Measurements from ENCODE around the gene EFNA2.
A peak's percentile ranks its signal among the peaks of the same experiment; 100 is the strongest.
"Not testable (repeated sequence)": the region's sequence is repeated elsewhere in the genome, so short reads cannot be mapped to it uniquely, and the experiment has no call there.

The EFNA2 gene

DNA sequence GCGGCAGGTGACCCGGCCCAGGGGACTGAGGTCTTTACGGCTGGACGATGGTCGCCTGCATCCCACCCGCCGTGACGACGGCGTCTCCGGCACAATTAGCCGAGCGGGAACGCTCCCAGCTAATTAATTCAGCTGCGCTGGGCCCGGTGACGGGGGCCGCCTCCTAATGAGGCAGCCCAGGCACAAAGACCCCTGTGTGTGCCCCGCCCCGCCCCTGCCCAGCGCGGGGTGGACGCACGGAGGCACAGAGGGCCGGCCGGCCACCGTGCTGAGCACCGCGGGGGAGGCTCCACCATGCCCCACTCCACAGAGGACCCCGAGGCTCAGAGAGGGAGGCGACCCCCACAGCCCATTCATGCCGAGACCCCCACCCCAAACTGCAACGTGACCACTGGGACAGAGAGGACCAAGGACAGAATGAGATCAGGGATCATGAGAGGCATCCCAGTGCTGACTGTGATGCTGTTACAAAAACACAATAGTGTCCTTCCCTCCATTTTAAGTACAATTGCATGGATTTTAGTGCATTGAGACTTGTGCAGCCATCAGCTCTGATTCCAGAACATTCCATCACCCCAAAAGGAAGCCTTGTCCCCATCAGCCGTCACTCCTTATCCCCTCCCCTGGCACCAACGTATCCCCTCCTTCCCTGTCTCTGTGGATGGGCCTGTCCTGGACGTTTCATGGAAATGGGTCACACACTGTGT lies 17.0 kb downstream of the EFNA2 start:
- TF ChIP-seq, protein P1, sequence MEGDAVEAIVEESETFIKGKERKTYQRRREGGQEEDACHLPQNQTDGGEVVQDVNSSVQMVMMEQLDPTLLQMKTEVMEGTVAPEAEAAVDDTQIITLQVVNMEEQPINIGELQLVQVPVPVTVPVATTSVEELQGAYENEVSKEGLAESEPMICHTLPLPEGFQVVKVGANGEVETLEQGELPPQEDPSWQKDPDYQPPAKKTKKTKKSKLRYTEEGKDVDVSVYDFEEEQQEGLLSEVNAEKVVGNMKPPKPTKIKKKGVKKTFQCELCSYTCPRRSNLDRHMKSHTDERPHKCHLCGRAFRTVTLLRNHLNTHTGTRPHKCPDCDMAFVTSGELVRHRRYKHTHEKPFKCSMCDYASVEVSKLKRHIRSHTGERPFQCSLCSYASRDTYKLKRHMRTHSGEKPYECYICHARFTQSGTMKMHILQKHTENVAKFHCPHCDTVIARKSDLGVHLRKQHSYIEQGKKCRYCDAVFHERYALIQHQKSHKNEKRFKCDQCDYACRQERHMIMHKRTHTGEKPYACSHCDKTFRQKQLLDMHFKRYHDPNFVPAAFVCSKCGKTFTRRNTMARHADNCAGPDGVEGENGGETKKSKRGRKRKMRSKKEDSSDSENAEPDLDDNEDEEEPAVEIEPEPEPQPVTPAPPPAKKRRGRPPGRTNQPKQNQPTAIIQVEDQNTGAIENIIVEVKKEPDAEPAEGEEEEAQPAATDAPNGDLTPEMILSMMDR (IDR thresholded peaks at IDR 0.05; ENCODE audit: control extremely low read depth, extremely low read depth, low read depth, missing control alignments) = no peak
- CTCF ChIA-PET = interaction anchor here (1.5 to 1.8 kb wide), 3 partner anchors 14 to 58 kb away, joined by 3 to 7 read pairs (median 5); no protein-coding TSS in a partner anchor
- POLR2A ChIA-PET = no interaction called here
- DNase-seq (ENCODE audit: extremely low spot score) = no peak

DNA sequence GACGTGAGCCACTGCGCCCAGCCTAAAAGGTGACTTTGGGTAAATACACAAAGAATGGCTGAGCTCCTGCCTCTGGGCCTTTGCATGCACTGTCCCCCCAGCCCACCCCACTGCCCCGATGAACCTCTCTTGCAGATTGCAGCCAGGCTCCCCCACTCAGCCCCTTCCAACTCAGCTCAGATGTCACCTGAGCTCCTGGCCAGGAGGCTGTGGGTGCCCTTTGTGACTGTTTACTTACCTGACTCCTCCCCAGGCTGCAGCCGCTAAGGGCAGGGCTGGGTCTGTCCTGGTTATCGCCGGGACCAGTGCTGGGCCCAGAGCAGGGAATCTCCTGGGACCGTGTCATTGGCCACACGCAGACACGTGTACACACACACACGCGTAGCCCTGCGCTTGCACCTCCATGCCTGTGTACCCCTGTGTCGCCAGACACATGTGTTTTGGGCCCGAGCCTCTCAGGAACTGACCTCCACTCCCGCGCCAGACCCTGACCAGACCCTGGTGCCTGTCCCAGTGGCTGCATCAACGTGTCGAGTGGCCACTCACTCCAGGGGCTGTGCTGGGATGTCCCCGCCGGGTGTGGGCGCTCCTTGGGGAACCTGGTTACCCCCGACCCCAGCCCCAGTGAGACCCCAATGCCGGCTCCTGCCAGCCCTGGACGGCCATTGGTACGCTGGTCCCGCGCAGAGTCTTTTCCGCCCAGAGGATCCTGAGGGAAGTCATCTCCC lies 18.7 kb downstream of the EFNA2 start:
- CTCF ChIA-PET = interaction anchor here (0.9 to 1.8 kb wide), 3 partner anchors 12 to 16 kb away, joined by 4 to 6 read pairs (median 5); no protein-coding TSS in a partner anchor
- TF ChIP-seq, protein P1 (IDR thresholded peaks at IDR 0.05; ENCODE audit: control extremely low read depth, extremely low read depth, low read depth, missing control alignments) = no peak
- DNase-seq (ENCODE audit: extremely low spot score) = no peak
- POLR2A ChIA-PET = no interaction called here

DNA sequence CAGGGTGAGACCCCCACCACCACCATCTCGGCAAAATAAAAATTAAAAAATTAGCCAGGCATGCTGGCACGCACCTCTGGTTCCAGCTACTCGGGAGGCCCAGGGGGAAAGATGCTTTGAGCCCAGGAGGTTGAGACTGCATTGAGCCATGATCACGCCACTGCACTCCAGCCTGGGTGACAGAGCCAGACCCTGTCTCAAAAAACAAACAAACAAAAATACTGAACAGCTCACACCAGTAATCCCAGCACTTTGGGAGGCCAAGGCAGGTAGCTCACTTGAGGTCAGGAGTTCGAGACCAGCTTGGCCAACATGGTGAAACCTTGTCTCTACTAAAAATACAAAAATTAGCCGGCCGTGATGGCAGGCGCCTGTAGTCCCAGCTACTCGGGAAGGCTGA lies 19.7 kb downstream of the EFNA2 start:
- POLR2A ChIA-PET; DNase-seq (ENCODE audit: extremely low spot score); CTCF ChIA-PET: not testable (repeated sequence)

DNA sequence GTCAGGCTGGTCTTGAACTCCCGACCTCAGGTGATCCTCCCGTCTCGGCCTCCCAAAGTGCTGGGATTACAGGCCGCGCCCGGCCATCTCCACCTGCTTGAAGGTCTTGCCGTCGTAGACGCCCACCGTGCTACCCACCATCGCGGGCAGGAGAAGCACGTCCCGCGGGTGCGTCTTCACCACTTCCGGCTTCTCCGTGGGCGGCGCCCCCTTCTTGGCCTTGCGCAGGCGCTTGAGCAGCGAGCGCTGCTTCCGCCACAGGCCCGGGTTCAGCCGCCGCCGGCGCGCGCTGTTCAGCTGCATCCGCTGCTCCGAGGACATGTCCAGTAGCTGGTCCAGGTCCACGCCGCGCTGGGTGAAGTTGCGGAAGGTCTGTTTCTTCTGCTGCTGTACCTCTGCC lies 21.6 kb downstream of the EFNA2 start:
- CTCF ChIA-PET = interaction anchor here (1.9 kb wide), 1 partner anchor 28 kb away, joined by 4 read pairs; no protein-coding TSS in a partner anchor
- TF ChIP-seq, protein P1 (IDR thresholded peaks at IDR 0.05; ENCODE audit: control extremely low read depth, extremely low read depth, low read depth, missing control alignments) = no peak
- POLR2A ChIA-PET = interaction anchor here (0.7 kb wide), 1 partner anchor 604 kb away, joined by 8 read pairs; no protein-coding TSS in a partner anchor
- DNase-seq (ENCODE audit: extremely low spot score) = peak; percentile 72

DNA sequence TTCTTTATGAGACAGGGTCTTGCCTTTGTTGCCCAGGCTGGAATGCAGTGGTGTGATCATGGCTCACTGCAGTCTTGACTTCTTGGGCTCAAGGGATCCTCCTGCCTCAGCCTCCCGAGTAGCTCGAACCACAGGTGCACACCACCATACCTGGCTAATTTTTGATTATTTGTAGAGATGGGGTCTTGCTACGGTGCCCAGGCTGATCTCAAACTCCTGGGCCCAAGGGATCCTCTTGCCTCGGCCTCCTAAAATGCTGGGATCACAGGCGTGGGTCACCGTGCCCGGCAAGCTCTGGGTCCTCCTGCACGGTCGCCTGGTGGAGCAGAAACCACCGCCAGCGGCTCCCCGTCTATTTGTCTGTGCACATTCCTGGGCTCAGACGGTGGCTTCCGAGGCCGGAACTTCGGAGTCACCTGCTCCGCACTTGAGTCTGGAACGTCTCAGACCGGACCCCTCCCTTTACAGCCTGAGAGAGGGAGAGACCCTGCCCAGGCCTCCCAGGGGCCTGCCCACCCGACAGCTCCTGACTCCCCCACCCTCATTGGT lies 22.2 kb downstream of the EFNA2 start:
- DNase-seq (ENCODE audit: extremely low spot score) = no peak
- ChIA-PET POLR2A (no interaction called here), CTCF (interaction anchor here (1.4 to 1.9 kb wide), 2 partner anchors 10 to 28 kb away, joined by 3 to 4 read pairs; no protein-coding TSS in a partner anchor)
- TF ChIP-seq, protein P1 (IDR thresholded peaks at IDR 0.05; ENCODE audit: control extremely low read depth, extremely low read depth, low read depth, missing control alignments) = no peak

DNA sequence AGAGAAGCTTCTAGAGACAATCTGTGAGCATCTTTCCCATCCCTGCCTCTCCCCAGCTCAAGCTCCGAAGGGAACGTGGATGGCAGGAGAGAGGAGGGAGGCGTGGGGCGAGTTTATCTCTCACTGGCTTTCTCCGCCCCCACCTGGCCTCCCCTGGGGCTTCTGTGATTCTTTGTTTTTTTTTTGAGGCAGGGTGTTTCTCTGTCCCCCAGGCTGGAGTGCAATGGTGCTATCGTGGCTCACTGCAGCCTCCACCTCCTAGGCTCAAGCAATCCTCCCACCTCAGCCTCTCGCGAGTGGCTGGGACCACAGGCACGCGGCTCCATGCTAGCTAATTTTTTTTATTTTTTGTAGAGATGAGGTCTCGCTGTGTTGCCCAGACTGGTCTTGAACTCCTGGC lies 23.0 kb downstream of the EFNA2 start:
- TF ChIP-seq, protein P1 (IDR thresholded peaks at IDR 0.05; ENCODE audit: control extremely low read depth, extremely low read depth, low read depth, missing control alignments) = no peak
- ChIA-PET POLR2A (no interaction called here), CTCF (interaction anchor here (1.4 to 1.9 kb wide), 2 partner anchors 9 to 29 kb away, joined by 3 to 4 read pairs; no protein-coding TSS in a partner anchor)
- no peak for DNase-seq (ENCODE audit: extremely low spot score)

Measured in GM10248 (cell line).